Smooth muscle cell of the brain vasculature (primary cell): ENCODE data around the gene SERPINB13.

ENCODE experiments used
- DNase-seq: peaks from one replicate; pipeline ENCODE4 v3.0.0-alpha.2; 2012; ENCODE audit warnings: low read depth, low spot score

Gene SERPINB13

GRCh38 chr18:63586966-63587365 lies at the start of gene SERPINB13:
Gene SERPINB13 (plus strand): TSS chr18:63587343. CDS start chr18:63588668, 1,325 bp downstream.
- no peak for DNase-seq

GRCh38 chr18:63539904-63540510 lies 47.1 kb upstream of the SERPINB13 start:
- no peak for DNase-seq

- no peak for DNase-seq
Measured at GRCh38 chr18:63542069-63542468, 45.1 kb upstream of the SERPINB13 start, which contains the start of gene SERPINB12. Gene SERPINB12 (plus strand): TSS chr18:63542369. CDS start chr18:63556160, 13,791 bp downstream.

- DNase-seq = no peak
Measured at GRCh38 chr18:63544017-63544416, 43.1 kb upstream of the SERPINB13 start.

- DNase-seq = no peak
Measured at GRCh38 chr18:63545000-63545399, 42.1 kb upstream of the SERPINB13 start.

GRCh38 chr18:63550068-63550467 lies 37.1 kb upstream of the SERPINB13 start:
- no peak for DNase-seq

- no peak for DNase-seq
Measured at GRCh38 chr18:63551769-63552168, 35.4 kb upstream of the SERPINB13 start.

GRCh38 chr18:63552581-63552980 lies 34.6 kb upstream of the SERPINB13 start:
- DNase-seq = no peak

- DNase-seq = no peak
Measured at GRCh38 chr18:63553081-63553480, 34.1 kb upstream of the SERPINB13 start.

- no peak for DNase-seq
Measured at GRCh38 chr18:63559567-63560491, 27.3 kb upstream of the SERPINB13 start.

GRCh38 chr18:63562284-63562683 lies 24.9 kb upstream of the SERPINB13 start:
- DNase-seq = no peak

- DNase-seq = no peak
Measured at GRCh38 chr18:63564021-63564420, 23.1 kb upstream of the SERPINB13 start.

- DNase-seq = no peak
Measured at GRCh38 chr18:63564561-63564960, 22.6 kb upstream of the SERPINB13 start.

GRCh38 chr18:63567276-63567675 lies 19.9 kb upstream of the SERPINB13 start:
- DNase-seq = no peak

GRCh38 chr18:63567825-63568224 lies 19.3 kb upstream of the SERPINB13 start:
- no peak for DNase-seq

- DNase-seq = no peak
Measured at GRCh38 chr18:63570721-63571120, 16.4 kb upstream of the SERPINB13 start.

- no peak for DNase-seq
Measured at GRCh38 chr18:63575681-63576080, 11.5 kb upstream of the SERPINB13 start.

- peak; percentile 9 for DNase-seq
Measured at GRCh38 chr18:63578357-63578958, 8.7 kb upstream of the SERPINB13 start.

GRCh38 chr18:63579616-63580015 lies 7.5 kb upstream of the SERPINB13 start:
- no peak for DNase-seq

- DNase-seq = no peak
Measured at GRCh38 chr18:63585988-63586387, 1.2 kb upstream of the SERPINB13 start.

- DNase-seq = no peak
Measured at GRCh38 chr18:63586431-63586830, 712 bp upstream of the SERPINB13 start.

GRCh38 chr18:63588909-63589308 lies 1.8 kb downstream of the SERPINB13 start:
- no peak for DNase-seq
